Measurements from ENCODE around the gene CTH. TPM values are rescaled to one million over a fixed set of nuclear protein-coding genes. Genes with fewer than 3 reads are reported as not detected.
"Not testable (repeated sequence)": the region's sequence is repeated elsewhere in the genome, so short reads cannot be mapped to it uniquely, and the experiment has no call there.

CTH gene
- 1 to 10 TPM; 6.0 to 8.5 TPM for total RNA-seq

DNA sequence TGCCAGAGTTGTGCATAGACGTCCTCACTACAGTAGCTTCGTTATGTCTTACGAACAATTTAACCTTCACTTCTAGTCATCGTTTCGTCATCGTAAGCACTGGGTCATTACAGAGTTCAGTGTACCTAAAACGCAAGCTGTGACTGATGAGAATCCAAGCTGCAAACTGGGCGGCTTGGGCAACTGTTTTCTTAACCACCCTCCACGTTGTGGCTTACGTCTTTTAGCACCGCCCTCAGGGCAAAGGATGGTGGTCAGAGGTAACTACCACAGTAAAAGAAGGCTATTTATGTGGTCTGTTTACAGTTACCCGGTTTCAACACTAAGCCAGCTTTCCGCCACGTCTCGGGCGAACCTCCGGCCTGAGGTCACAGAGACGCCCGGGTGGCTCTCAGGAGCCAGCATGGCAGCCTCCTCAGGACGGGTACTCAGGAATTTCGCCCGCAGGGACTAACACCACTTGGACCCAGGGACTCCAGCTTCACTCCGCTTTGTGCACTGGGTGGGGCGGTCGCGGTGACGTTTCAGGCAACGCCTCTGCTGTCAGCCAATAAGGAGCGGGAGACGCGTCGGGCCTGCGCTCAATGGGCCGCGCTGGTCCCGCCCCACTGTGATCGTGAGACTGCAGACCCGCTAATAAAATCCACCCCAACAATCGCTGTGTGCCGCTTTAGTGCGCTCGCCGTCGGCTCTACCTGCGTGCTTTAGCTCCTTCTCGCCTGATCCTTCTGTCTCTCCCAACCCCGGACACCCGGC is at the start of gene CTH:
Gene CTH (plus strand): TSS at position 665 of the 756 bp plus-strand sequence. CDS start 148 bp downstream, outside the sequence.
- peak; percentile 95 for ATAC-seq (replicated peaks)
- peaks cover 4% of the 10 kb centered on the region for H3K27me3 Mint-ChIP-seq

DNA sequence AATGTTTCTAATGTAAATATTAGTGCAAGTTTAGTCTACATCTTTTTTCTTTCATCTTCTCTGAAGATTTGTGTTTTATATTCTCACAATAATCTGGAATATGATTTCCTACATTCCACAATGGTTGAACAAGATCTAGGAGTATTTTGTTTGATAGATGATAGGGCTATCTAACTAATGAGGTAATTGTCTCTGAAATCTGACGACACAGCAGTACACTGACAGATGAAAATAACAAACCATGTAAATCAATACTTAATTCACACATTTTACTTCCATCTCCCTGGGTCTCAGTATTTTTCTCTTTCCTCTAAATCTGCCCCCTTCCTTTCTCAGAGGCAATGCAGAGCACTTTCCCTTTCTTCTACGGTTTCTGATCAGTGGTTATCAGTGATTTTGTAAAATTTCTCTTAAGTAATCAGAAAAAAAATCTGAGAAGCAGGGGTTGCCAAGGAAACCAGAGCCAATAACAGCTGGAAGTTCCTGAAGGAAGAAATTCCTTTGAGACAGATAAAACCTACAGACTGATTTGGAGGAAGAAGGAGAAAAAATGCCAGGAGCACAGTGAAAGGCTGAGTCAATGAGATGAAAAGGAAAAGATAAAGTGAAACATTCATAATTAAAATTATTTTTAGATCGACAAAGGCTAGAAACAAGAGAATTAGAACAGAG is 49.2 kb upstream of the CTH start:
- H3K27me3 Mint-ChIP-seq: no peaks in the 10 kb centered on the region
- H3K4me3 Mint-ChIP-seq: no peak overlapping the region
- peaks cover 7% of the 10 kb centered on the region for H3K4me1 Mint-ChIP-seq
- ATAC-seq (replicated peaks): no peak
- H3K27ac Mint-ChIP-seq: no peak overlapping the region
- H3K36me3 Mint-ChIP-seq (ENCODE audit: low read depth): peaks cover 13% of the 10 kb centered on the region
- no peaks in the 10 kb centered on the region for H3K9me3 Mint-ChIP-seq

More for the DNA sequence above, at the start of gene CTH:
- peak within 1 kb of the TSS; percentile 92 for H3K4me3 Mint-ChIP-seq
- H3K36me3 Mint-ChIP-seq (ENCODE audit: low read depth): no peaks in the 10 kb centered on the region
- peaks cover 5% of the 10 kb centered on the region for H3K4me1 Mint-ChIP-seq
- peak within 1 kb of the TSS; percentile 92 for H3K27ac Mint-ChIP-seq
- H3K9me3 Mint-ChIP-seq: no peaks in the 10 kb centered on the region

DNA sequence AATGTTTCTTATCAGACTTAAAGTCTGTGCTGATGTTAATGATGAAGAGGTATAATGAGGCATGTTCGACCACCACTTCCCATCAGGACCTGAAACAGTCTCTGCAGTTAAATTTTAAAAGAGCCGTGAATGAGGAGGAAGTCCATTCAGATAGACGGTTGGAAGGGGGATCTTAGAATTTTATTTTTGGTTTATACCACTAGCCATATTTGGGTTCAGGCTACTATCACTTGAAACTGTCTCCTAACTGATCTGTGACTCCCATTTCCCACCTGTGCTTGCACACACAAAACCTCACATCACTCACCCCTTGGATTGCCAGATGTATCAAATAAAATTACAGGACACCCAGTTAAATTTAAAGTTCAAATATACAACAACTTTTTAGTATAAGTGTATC is 46.6 kb upstream of the CTH start:
- Mint-ChIP-seq H3K27me3 (no peaks in the 10 kb centered on the region), H3K27ac (no peak overlapping the region), H3K9me3 (no peaks in the 10 kb centered on the region), H3K36me3 (ENCODE audit: low read depth) (peaks cover 13% of the 10 kb centered on the region), H3K4me3 (no peak overlapping the region), H3K4me1 (peaks cover 7% of the 10 kb centered on the region)
- no peak for ATAC-seq (replicated peaks)

DNA sequence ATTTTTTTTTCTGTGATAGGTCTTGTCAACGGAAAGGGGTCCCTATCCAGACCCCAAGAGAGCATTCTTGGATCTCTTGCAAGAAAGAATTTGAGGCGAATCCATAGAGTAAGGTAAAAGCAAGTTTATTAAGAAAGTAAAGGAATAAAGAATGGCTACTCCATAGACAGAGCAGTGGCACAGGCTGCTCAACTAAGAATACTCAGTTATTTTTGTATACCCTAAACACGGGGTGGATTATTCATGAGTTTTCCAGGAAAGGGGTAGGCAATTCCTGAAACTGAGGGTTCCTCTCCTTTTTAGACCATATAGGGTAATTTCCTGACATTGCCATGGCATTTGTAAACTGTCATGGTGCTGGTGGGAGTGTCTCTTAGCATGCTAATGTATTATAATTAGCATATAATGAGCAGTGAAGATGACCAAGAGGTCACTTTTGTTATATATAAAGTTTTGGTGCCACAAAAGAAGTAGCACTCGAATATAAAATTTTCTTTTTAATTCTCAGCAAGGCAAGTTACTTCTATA is 44.6 kb upstream of the CTH start:
- not testable (repeated sequence) for H3K4me3 Mint-ChIP-seq, H3K27ac Mint-ChIP-seq

DNA sequence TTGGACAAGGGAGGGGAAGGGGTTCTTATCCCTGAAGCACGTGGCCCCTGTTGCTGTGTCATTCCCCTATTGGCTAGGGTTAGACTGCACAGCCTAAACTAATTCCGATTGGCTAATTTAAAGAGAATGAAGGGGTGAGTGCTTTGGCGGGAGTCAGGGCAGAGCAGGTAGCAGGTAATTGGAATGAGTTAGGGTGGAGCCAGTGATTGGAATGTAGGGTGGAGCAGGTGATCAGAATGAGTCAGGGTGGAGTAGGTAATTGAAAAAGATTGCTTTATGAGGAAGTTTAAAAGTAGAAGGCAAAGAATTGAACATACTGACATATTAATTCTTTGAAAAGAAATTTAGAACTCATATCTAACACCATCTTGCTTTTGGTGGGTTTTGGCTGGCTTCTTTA is 44.1 kb upstream of the CTH start:
- H3K9me3 Mint-ChIP-seq; H3K36me3 Mint-ChIP-seq (ENCODE audit: low read depth); H3K27ac Mint-ChIP-seq; H3K4me1 Mint-ChIP-seq; H3K27me3 Mint-ChIP-seq; H3K4me3 Mint-ChIP-seq; ATAC-seq (replicated peaks): not testable (repeated sequence)

More for the DNA sequence above, 44.6 kb upstream of the CTH start:
- not testable (repeated sequence) for H3K4me1 Mint-ChIP-seq; H3K9me3 Mint-ChIP-seq; H3K36me3 Mint-ChIP-seq (ENCODE audit: low read depth); H3K27me3 Mint-ChIP-seq; ATAC-seq (replicated peaks)

DNA sequence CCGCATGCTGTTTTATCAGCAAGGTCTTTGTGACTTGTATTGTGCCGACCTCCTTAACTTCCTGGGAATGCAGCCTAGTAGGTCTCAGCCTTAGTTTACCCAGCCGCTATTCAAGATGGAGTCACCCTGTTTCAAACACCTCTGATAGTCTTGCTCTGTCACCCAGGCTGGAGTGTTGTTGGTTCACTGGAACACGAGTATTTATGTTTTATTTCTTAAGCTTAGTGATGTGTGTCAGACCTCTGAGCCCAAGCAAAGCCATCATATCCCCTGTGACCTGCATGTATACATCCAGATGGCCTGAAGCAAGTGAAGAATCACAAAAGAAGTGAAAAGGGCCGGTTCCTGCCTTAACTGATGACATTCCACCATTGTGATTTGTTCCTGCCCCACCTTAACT is 43.7 kb upstream of the CTH start:
- H3K27ac Mint-ChIP-seq; ATAC-seq (replicated peaks); H3K36me3 Mint-ChIP-seq (ENCODE audit: low read depth); H3K4me1 Mint-ChIP-seq; H3K9me3 Mint-ChIP-seq; H3K4me3 Mint-ChIP-seq; H3K27me3 Mint-ChIP-seq: not testable (repeated sequence)

DNA sequence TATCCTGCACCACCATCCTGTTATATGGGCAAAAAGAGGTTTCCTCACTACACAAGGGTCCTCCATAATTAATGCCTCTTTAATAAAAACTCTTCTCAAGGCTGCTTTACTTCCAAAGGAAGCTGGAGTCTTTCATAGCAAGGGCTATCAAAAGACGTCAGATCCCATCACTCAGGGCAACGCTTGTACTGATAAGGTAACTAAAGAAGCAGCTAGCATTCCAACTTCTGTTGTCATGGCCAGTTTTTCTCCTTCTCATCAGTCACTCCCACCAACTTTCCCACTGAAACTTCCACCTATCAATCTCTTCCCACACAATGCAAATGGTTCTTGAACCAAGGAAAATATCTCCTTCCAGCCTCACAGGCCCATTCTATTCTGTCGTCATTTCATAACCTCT is 39.5 kb upstream of the CTH start:
- H3K27ac Mint-ChIP-seq; H3K36me3 Mint-ChIP-seq (ENCODE audit: low read depth); H3K4me1 Mint-ChIP-seq; H3K9me3 Mint-ChIP-seq; H3K4me3 Mint-ChIP-seq; ATAC-seq (replicated peaks); H3K27me3 Mint-ChIP-seq: not testable (repeated sequence)

DNA sequence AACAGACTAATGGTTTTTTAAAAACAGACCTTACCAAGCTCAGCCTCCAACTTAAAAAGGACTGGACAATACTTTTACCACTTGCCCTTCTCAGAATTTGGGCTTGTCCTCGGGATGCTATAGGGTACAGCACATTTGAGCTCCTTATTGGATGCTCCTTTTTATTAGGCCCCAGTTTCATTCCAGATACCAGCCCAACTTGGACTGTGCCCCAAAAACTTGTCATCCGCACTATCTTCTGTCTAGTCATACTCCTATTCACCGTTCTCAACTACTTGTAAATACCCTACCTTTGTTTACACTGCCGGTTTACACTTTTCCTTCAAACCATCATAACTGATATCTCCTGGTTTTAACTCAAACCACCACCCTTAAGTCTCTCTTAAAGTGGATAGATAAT is 38.6 kb upstream of the CTH start:
- Mint-ChIP-seq H3K4me1 (no peaks in the 10 kb centered on the region), H3K4me3 (no peak overlapping the region), H3K27me3 (no peaks in the 10 kb centered on the region), H3K36me3 (ENCODE audit: low read depth) (no peaks in the 10 kb centered on the region), H3K9me3 (no peaks in the 10 kb centered on the region), H3K27ac (no peak overlapping the region)
- ATAC-seq (replicated peaks): no peak

DNA sequence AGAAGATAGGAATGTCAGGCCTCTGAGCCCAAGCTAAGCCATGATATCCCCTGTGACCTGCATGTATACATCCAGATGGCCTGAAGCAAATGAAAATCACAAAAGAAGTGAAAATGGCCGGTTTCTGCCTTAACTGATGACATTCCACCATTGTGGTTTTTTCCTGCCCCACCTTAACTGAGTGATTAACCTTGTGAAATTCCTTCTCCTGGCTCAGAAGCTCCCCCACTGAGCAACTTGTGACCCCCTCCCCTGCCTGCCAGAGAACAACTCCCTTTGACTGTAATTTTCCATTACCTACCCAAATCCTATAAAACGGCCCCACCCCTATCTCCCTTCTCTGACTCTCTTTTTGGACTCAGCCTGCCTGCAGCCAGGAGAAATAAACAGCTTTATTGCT is 37.5 kb upstream of the CTH start:
- not testable (repeated sequence) for H3K4me3 Mint-ChIP-seq; H3K27me3 Mint-ChIP-seq; ATAC-seq (replicated peaks); H3K27ac Mint-ChIP-seq; H3K9me3 Mint-ChIP-seq; H3K36me3 Mint-ChIP-seq (ENCODE audit: low read depth); H3K4me1 Mint-ChIP-seq

DNA sequence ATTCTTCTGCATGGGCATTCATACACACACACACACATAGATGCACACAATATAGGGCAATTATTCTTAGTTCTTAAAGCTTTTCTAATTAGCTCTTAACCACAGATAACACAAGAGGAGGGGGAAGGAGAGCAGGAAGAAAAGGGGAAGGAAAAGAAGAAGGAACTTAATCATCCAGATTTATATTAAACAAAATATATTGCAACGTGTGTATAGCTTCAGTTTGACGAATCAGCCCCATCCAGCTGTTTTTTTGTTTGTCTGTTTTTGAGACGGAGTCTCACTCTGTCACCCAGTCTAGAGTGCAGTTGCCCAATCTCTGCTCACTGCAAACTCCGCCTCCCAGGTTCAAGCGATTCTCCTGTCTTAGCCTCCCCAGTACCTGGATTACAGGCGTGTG is 34.9 kb upstream of the CTH start:
- H3K4me1 Mint-ChIP-seq: no peaks in the 10 kb centered on the region
- H3K4me3 Mint-ChIP-seq: no peak overlapping the region
- H3K36me3 Mint-ChIP-seq (ENCODE audit: low read depth): no peaks in the 10 kb centered on the region
- no peaks in the 10 kb centered on the region for H3K27me3 Mint-ChIP-seq
- no peaks in the 10 kb centered on the region for H3K9me3 Mint-ChIP-seq
- ATAC-seq (replicated peaks): no peak
- H3K27ac Mint-ChIP-seq: no peak overlapping the region

DNA sequence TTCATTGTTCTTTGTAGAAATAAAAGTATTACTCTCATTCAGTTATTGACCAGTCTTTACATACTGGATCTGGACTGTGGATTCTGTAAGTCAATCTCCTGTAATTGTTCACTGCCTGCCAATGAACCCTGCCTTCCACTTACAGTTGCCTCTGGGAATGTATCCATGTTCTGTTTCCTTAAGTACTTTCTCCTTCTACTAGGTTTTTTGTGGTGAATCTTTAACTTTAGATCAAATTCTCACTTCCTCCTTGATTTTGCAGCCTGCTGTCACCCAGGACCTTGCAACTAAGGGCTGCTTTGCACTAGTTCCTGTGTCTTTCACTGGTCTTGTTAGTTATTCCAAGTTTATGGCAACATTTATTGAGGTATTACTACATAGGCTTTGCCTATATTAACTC is 28.4 kb upstream of the CTH start:
- H3K36me3 Mint-ChIP-seq (ENCODE audit: low read depth): no peaks in the 10 kb centered on the region
- H3K4me1 Mint-ChIP-seq: no peaks in the 10 kb centered on the region
- H3K4me3 Mint-ChIP-seq: no peak overlapping the region
- no peak overlapping the region for H3K27ac Mint-ChIP-seq
- H3K27me3 Mint-ChIP-seq: no peaks in the 10 kb centered on the region
- no peaks in the 10 kb centered on the region for H3K9me3 Mint-ChIP-seq
- ATAC-seq (replicated peaks): no peak

DNA sequence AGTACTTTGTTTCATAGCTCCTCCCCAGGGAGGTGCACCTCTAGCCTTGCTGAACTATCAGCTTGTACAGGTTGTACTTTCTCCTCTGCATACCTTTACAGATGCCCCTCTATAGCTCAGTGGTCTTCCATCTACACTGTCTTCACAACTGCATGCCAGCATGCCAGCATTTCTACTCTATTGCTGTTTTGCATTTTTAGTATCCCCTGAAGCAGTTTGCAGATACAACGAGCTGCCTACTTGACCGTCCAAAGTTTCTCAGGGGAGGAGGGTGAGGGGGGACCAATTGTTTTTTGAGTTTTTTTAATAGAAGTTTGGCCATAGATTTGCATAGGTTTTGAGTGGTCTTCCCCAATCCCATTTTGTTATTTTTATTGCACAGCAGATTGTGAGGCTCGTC is 27.6 kb upstream of the CTH start:
- no peaks in the 10 kb centered on the region for H3K4me1 Mint-ChIP-seq
- no peak for ATAC-seq (replicated peaks)
- H3K27me3 Mint-ChIP-seq: no peaks in the 10 kb centered on the region
- H3K36me3 Mint-ChIP-seq (ENCODE audit: low read depth): no peaks in the 10 kb centered on the region
- no peak overlapping the region for H3K4me3 Mint-ChIP-seq
- no peak overlapping the region for H3K27ac Mint-ChIP-seq
- no peaks in the 10 kb centered on the region for H3K9me3 Mint-ChIP-seq

DNA sequence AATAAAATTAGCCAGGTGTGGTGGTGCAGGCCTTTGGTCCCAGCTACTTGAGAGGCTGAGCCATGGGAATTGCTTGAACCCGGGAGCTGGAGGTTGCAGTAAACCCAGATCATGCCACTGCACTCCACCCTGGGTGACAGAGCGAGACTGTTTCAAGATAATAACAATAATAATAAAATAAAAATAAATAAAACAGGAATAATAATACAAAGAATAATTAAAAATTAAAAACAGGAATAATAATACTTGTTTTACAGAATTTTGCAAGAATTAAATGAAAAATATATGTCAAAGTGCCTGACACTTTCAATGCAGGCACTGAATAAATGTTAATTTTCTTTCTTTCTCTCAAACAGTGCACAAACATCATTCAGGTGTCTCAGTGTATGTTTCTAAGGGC is 26.5 kb upstream of the CTH start:
- Mint-ChIP-seq H3K4me3 (no peak overlapping the region), H3K36me3 (ENCODE audit: low read depth) (no peaks in the 10 kb centered on the region), H3K27me3 (peaks cover 7% of the 10 kb centered on the region), H3K9me3 (no peaks in the 10 kb centered on the region), H3K4me1 (no peaks in the 10 kb centered on the region), H3K27ac (no peak overlapping the region)
- no peak for ATAC-seq (replicated peaks)

DNA sequence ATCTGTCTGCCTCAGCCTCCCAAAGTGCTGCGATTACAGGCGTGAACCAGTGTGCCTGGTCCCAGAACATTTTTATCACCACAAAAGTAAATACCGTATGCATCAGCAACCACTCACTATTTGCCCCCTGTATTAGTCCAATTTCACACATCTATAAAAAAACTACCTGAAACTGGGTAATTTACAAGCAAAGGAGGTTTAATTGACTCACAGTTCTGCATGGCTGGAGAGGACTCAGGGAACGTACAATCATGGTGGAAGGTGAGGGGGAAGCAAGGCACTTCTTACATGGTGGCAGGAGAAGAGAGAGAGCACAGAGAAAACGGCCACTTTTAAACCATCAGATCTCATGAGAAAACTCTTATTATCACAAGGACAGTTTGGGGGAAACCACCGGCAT is 25.6 kb upstream of the CTH start:
- Mint-ChIP-seq H3K4me1 (no peaks in the 10 kb centered on the region), H3K36me3 (ENCODE audit: low read depth) (no peaks in the 10 kb centered on the region), H3K9me3 (no peaks in the 10 kb centered on the region), H3K27me3 (peaks cover 8% of the 10 kb centered on the region), H3K4me3 (no peak overlapping the region), H3K27ac (no peak overlapping the region)
- no peak for ATAC-seq (replicated peaks)

DNA sequence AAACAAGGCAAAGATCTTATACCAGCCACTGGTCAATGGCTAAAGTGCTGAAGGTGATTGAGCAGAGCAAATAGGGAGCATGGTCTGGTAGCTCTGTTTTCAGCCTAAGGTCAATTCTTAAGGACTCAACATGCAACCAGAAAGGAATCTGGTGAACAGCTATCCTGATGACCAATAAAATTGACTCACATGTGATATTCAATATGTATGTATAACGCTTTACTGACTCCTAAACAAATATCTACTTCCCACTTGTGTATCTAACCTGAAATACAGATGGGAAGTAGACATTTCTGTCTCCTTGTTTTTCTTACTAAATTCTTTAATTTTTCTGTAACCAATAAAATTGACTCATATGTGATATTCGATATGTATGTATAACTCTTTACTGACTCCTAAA is 24.9 kb upstream of the CTH start:
- Mint-ChIP-seq H3K4me1 (no peaks in the 10 kb centered on the region), H3K9me3 (no peaks in the 10 kb centered on the region), H3K27ac (no peak overlapping the region), H3K36me3 (ENCODE audit: low read depth) (no peaks in the 10 kb centered on the region), H3K27me3 (peaks cover 8% of the 10 kb centered on the region), H3K4me3 (no peak overlapping the region)
- no peak for ATAC-seq (replicated peaks)

Data from activated T-helper 17 cell treated with anti-CD3 and anti-CD28 coated beads, Interleukin-2, amount 50 U/mL, for 72 hours (primary cell).